ENCODE data around the gene GDF2.
A peak's percentile ranks its signal among the peaks of the same experiment; 100 is the strongest.

The GDF2 gene

GRCh38 chr10:47335906-47336305 lies 13.7 kb downstream of the GDF2 start:
- no peak for DNase-seq

GRCh38 chr10:47336387-47337134 lies 14.3 kb downstream of the GDF2 start:
- peak; percentile 4 for DNase-seq

- DNase-seq = no peak
These were observed 15.1 kb downstream of the GDF2 start for GRCh38 chr10:47337310-47337709.

GRCh38 chr10:47339186-47339735 lies 17.0 kb downstream of the GDF2 start:
- DNase-seq = no peak

GRCh38 chr10:47339759-47340607 lies 17.7 kb downstream of the GDF2 start:
- no peak for DNase-seq

DNA sequence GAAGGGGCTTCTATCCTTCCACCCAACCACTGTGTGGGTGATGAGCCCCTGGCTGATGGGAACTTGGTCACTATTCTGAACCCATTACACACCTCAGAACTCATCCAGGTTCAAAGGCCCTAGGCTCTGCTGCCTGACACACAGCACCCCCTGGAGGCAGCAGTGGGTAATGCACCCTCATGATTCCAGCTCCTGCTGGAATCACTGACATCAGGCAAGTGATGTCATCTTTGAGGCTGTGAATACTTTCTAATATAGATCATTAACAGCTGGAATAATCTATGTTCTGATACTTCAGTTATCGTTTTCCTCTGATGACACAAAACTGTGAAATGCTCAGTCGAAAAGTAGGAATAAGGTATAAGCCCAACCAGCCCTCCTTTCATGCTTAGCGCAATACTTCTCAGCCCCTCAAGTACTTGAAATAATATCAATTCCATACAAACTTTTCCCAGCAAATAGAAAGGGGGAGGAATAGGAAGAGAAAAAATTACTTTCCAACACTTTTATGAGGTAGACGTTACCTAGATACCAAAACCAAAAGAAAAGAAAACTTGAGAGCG lies 18.4 kb downstream of the GDF2 start:
- DNase-seq = peak; percentile 46

DNA sequence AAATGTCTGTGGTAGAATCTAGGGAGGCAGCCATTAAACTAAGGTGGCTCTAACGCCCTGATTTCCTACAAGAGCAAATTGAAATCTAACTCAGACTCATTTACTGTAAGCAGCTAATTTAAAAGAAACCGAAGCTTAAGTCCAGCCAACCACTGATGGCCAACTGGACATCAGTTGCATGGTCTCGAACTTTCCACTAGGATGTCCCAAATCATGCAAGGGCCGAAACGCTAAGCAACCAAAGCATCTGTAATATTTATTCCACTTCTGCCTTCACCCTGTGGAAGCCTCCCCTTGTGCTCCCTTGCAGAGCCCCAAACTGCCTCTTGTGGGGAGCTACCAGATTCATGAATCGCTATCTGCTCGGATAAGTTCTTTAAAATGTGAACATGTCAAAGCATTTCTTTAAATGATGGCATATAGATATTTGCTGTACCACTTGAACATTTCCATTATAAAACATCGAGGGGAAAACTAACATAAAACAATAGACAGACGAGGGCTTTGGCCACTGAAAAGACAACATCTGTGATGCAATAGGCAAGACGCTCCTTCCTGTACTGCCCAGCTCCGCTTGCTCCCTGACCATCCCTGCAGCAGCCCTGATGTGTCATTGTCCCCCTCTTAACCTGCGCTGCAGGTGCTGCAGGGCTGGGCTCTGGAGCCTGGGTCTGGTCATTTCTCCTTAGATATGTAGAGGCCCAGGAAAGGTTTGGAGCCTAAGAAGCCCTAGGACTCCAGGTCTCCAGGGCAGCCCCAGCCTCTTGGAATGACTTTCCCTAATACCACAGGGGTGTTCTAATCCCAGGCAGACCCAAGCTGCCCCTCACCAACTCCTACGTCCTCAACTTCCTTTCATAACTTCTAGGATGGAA lies 23.0 kb downstream of the GDF2 start:
- no peak for DNase-seq

DNA sequence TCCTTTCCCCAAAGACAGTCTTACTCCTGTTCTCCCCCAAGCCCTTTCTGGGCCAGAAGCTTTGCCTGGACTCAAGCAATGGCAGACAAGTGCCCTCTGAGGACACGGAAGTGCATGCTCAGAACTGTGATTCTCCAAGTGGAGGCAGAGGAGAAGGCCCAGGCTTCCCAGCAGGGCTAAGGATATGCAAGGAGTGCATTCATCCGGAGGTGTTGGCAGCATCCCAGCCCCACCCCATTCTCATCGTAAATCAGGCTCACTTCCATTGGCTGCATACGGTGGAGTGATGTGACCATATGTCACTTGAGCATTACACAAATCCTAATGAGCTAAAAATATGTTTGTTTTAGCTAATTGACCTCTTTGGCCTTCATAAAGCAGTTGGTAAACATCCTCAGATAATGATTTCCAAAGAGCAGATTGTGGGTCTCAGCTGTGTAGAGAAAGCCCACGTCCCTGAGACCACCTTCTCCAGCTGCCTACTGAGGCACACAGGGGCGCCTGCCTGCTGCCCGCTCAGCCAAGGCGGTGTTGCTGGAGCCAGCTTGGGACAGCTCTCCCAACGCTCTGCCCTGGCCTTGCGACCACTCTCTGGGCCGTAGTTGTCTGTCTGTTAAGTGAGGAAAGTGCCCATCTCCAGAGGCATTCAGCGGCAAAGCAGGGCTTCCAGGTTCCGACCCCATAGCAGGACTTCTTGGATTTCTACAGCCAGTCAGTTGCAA lies 24.5 kb downstream of the GDF2 start:
- no peak for DNase-seq

- DNase-seq = no peak
These were observed 25.0 kb downstream of the GDF2 start for GRCh38 chr10:47347303-47347675.

- no peak for DNase-seq
These were observed 25.9 kb downstream of the GDF2 start, which contains the start of gene RBP3 for GRCh38 chr10:47348138-47348651. Gene RBP3 (plus strand): TSS chr10:47348363. CDS start chr10:47348485, 122 bp downstream.

- DNase-seq = no peak
These were observed 26.6 kb downstream of the GDF2 start for GRCh38 chr10:47348661-47349470.

- DNase-seq = no peak
These were observed 27.3 kb downstream of the GDF2 start for GRCh38 chr10:47349516-47349915.

DNA sequence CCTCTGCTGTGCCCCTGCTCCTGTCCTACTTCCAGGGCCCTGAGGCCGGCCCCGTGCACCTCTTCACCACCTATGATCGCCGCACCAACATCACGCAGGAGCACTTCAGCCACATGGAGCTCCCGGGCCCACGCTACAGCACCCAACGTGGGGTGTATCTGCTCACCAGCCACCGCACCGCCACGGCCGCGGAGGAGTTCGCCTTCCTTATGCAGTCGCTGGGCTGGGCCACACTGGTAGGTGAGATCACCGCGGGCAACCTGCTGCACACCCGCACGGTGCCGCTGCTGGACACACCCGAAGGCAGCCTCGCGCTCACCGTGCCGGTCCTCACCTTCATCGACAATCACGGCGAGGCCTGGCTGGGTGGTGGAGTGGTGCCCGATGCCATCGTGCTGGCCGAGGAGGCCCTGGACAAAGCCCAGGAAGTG lies 27.7 kb downstream of the GDF2 start:
- DNase-seq = no peak

GRCh38 chr10:47350671-47351640 lies 28.7 kb downstream of the GDF2 start:
- no peak for DNase-seq

DNA sequence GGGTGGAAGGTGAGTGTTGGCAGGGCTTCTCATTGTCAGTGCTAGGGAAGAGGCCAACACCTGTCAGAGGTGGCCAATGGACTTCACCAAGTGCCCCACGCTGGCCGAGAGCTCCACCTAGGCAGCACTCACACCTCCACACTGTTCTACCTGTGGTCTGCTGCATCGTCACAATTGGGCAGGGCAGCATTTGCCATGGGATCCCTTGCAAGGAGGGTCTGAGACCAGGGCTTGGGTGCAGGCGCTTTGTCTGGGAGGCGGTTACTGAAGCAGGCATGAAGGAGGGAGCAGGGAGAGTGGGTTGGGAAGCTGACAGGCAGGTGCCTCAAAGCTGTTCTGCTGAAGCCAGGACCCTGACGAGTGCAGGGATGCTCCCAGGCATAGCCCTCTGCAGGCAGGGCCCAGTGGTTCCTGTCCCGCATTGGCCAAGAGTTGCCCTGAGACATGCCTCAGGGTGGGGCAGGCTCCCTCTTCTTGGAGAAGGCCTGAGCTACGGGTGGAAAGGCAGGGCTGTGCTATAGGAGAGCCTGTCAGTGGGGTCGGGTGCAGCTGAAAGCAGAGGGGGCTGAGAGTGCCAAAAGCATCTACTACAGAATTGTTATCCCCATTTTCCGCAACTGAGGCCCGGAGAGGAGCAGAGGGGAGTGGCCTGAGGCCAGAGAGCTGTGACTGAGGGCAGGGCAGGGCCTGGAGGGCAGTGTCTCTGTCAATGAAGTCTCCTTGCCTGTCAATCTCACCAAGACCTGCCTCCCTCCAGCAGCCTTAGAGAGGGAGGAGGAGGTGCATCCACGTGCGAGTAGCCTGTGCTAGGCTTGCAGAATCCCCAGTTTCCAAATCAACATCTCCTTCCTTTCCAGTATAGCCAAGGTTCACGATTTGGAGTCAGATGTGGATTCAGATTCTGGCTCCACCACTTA lies 29.9 kb downstream of the GDF2 start:
- no peak for DNase-seq

DNA sequence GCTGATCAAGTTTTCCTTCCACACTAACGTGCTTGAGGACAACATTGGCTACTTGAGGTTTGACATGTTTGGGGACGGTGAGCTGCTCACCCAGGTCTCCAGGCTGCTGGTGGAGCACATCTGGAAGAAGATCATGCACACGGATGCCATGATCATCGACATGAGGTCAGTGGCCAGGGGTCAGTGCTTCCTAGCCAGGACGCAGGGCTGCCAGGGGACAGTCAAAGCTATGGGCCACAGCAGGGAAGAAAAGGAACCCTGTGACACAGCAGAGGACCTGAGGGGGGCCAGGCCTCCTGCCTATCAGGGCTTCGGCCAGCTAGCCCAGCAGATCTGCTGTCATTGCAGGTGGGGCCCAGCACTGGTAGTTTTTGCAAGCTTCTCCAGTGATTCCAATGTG lies 31.1 kb downstream of the GDF2 start:
- DNase-seq = no peak

DNA sequence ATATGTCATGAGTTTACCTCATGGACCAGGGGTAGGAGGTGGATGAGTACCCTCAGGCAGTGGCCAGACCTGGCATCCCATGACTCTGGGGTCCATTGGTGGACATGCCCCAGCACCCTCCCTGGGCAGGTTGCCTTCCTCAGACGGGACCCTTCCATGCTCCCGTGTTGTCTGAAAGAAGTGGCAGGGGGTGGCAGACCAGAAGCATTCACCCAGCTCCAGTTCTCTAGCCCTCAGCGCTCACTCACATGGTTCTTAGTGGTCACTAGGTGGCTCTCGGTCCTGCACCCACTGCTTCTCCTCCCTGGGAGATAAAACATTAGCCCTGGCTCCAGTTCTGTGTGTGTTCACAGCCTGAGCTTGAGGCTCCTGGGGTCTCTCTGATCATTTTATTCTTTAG lies 31.9 kb downstream of the GDF2 start:
- peak; percentile 3 for DNase-seq

DNA sequence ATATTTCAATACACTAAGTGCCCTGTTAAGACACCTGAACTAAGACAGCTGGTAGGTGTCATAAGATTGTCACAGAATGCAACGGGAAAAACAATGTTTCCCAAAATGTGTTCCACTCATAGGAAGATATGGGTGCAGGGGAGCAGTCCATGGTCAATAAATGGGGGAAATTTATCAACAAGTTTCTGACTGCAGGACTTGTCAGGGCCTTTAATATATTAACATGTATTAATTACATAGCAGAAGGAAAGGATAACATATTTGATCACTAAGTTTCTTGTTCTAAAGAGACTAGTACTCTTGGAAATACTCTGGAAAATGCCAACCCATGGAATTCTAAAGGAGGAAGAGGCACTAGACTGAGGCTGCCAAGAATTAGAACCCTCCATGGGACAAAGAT lies 32.6 kb downstream of the GDF2 start:
- DNase-seq = no peak
